ENCODE data around the gene SEC23IP.
A peak's percentile ranks its signal among the peaks of the same experiment; 100 is the strongest.

- TF ChIP-seq CTCF (IDR thresholded peaks at IDR 0.05; ENCODE audit: low read depth, low read length) (no peak), MAX (IDR thresholded peaks at IDR 0.05; ENCODE audit: low read depth, low read length) (peak; percentile 64; the same call in 1 of the 2 replicates)
These were observed 19.5 kb upstream of the SEC23IP start for GRCh38 chr10:119872860-119873681.
